ENCODE data around the gene SLC49A3.

SLC49A3 gene

GRCh38 chr4:634599-634985, 54.4 kb downstream of the SLC49A3 start:
- DNase-seq (ENCODE audit: low read depth), result no peak
- TF ChIP-seq CTCF (conservative IDR thresholded peaks at IDR 0.05; ENCODE audit: low read depth, low read length), result no peak
- no peak overlapping the region for H3K4me3 ChIP-seq (ENCODE audit: low read depth, low read length)

- no peak for TF ChIP-seq CTCF (conservative IDR thresholded peaks at IDR 0.05; ENCODE audit: low read depth, low read length)
- H3K4me3 ChIP-seq (ENCODE audit: low read depth, low read length), result no peak overlapping the region
- DNase-seq (ENCODE audit: low read depth), result no peak
These were observed 54.9 kb downstream of the SLC49A3 start for GRCh38 chr4:633976-634598.

- TF ChIP-seq CTCF (conservative IDR thresholded peaks at IDR 0.05; ENCODE audit: low read depth, low read length), result no peak
- no peak for DNase-seq (ENCODE audit: low read depth)
- no peak overlapping the region for H3K4me3 ChIP-seq (ENCODE audit: low read depth, low read length)
These were observed 55.5 kb downstream of the SLC49A3 start for GRCh38 chr4:633406-633805.

GRCh38 chr4:632926-633325, 56.0 kb downstream of the SLC49A3 start:
- DNase-seq (ENCODE audit: low read depth), result no peak
- no peak overlapping the region for H3K4me3 ChIP-seq (ENCODE audit: low read depth, low read length)
- TF ChIP-seq CTCF (conservative IDR thresholded peaks at IDR 0.05; ENCODE audit: low read depth, low read length), result no peak

GRCh38 chr4:632196-632790, 56.7 kb downstream of the SLC49A3 start:
- no peak for DNase-seq (ENCODE audit: low read depth)
- H3K4me3 ChIP-seq (ENCODE audit: low read depth, low read length), result no peak overlapping the region
- no peak for TF ChIP-seq CTCF (conservative IDR thresholded peaks at IDR 0.05; ENCODE audit: low read depth, low read length)

All from choroid plexus epithelial cell (primary cell).